Uterus (tissue), 2 donors: Measurements from ENCODE around the gene FAM13B.

Source experiments
- POLR2A ChIP-seq, 2 donors: fragments of 450-650 bp; IDR thresholded peaks; one replicate each; pipeline ENCODE4 v1.6.1; 2016; ENCODE audit warnings: antibody characterized with exemption in 2 of 2, mild to moderate bottlenecking in 1 of 2, moderate library complexity in 1 of 2
- TF ChIP-seq, protein P1 (sequence below), 4 experiments: fragments of 200-600 bp in 2 of 4; fragments of 450-650 bp in 2 of 4; sonication (generic) in 2 of 4; IDR thresholded peaks; one replicate each; pipeline ENCODE4 v1.5.1; 2016 to 2019; ENCODE audit warnings: antibody characterized with exemption in 4 of 4, mild to moderate bottlenecking in 2 of 4, moderate library complexity in 1 of 4

DNA sequence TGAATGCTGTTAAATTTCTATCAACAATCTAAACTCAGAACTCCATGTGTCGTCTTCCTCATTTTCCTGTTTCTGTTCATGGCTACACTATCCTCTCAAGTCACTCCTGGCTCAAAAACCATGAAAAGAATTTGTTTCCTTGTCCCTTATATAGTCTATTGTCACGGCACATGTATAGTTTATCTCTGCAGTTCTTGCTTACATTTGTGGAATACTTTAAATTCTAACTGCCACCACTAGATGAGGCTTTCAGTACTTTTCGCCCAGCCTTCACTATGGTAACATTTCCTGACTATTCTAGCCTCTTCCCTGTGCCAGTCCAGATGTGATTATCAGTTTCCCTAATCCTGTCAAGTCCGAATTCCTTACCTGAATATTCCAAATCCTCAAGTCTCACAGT is 109.0 kb downstream of the FAM13B start:
- TF ChIP-seq, protein P1, sequence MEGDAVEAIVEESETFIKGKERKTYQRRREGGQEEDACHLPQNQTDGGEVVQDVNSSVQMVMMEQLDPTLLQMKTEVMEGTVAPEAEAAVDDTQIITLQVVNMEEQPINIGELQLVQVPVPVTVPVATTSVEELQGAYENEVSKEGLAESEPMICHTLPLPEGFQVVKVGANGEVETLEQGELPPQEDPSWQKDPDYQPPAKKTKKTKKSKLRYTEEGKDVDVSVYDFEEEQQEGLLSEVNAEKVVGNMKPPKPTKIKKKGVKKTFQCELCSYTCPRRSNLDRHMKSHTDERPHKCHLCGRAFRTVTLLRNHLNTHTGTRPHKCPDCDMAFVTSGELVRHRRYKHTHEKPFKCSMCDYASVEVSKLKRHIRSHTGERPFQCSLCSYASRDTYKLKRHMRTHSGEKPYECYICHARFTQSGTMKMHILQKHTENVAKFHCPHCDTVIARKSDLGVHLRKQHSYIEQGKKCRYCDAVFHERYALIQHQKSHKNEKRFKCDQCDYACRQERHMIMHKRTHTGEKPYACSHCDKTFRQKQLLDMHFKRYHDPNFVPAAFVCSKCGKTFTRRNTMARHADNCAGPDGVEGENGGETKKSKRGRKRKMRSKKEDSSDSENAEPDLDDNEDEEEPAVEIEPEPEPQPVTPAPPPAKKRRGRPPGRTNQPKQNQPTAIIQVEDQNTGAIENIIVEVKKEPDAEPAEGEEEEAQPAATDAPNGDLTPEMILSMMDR (IDR thresholded peaks at IDR 0.05), result no peak
- TF ChIP-seq POLR2A (IDR thresholded peaks at IDR 0.05), result no peak
